GM12878 (cell line): ENCODE measurements around the gene HEATR3. TPM values are rescaled to one million over a fixed set of nuclear protein-coding genes. Genes with fewer than 3 reads are reported as not detected.

ENCODE experiments used
- CBFB ChIP-seq: IDR thresholded peaks from 2 replicates; pipeline ENCODE4 v1.6.1; 2016; ENCODE audit warnings: antibody characterized with exemption, low read depth
- CBX5 ChIP-seq: sonication (generic); IDR thresholded peaks from 2 replicates; pipeline ENCODE4 v1.6.1; 2016; ENCODE audit warnings: low read depth, moderate library complexity, mild to moderate bottlenecking, inconsistent platforms
- CEBPB ChIP-seq, 2 experiments: fragments of 150-350 bp in 1 of 2; IDR thresholded peaks; 2 replicates each; pipeline ENCODE4 v1.6.1; 2012 to 2014; ENCODE audit warnings: low read depth in 2 of 2, low read length in 2 of 2, borderline replicate concordance in 1 of 2, inconsistent platforms in 1 of 2
- CHD2 ChIP-seq: IDR thresholded peaks from 2 replicates; pipeline ENCODE4 v1.6.1; 2011; ENCODE audit warnings: low read depth, low read length, improper control_type of control experiment, borderline replicate concordance
- CREB1 ChIP-seq: IDR thresholded peaks from 2 replicates; pipeline ENCODE4 v1.6.1; 2012; ENCODE audit warnings: low read depth, mild to moderate bottlenecking, inconsistent platforms
- MXI1 ChIP-seq: fragments of 150-350 bp; IDR thresholded peaks from 2 replicates; pipeline ENCODE4 v1.6.1; 2011; ENCODE audit warnings: low read depth, mild to moderate bottlenecking, inconsistent platforms, low read length, improper control_type of control experiment
- NR2F1 ChIP-seq: fragments of 450-650 bp; conservative IDR thresholded peaks from 2 replicates; pipeline ENCODE4 v1.6.1; 2017; ENCODE audit warnings: mild to moderate bottlenecking
- SRF ChIP-seq, 2 experiments: IDR thresholded peaks; 2 replicates each; pipeline ENCODE4 v1.6.1; 2011; ENCODE audit warnings: low read depth in 2 of 2, low read length in 2 of 2, mild to moderate bottlenecking in 1 of 2, moderate library complexity in 1 of 2
- TARDBP ChIP-seq: IDR thresholded peaks from 2 replicates; pipeline ENCODE4 v1.6.1; 2016; ENCODE audit warnings: borderline replicate concordance
- TCF3 ChIP-seq: IDR thresholded peaks from 2 replicates; pipeline ENCODE4 v1.6.1; 2012; ENCODE audit warnings: low read depth, mild to moderate bottlenecking, low read length, borderline replicate concordance; ENCODE audit not compliant: insufficient read depth
- ZBED1 ChIP-seq: IDR thresholded peaks from 2 replicates; pipeline ENCODE4 v1.6.1; 2016; ENCODE audit warnings: borderline replicate concordance
- ZNF274 ChIP-seq: IDR thresholded peaks from one replicate; pipeline ENCODE4 v1.8.0; 2011; ENCODE audit not compliant: insufficient read length, insufficient read depth
- ZNF622 ChIP-seq: fragments of 450-650 bp; IDR thresholded peaks from 2 replicates; pipeline ENCODE4 v1.6.1; 2017; ENCODE audit warnings: mild to moderate bottlenecking, inconsistent platforms
- ZSCAN29 ChIP-seq: fragments of 450-650 bp; IDR thresholded peaks from 2 replicates; pipeline ENCODE4 v1.6.1; 2017; ENCODE audit warnings: mild to moderate bottlenecking, moderate library complexity
- polyA plus RNA-seq, 11 experiments: library from polyadenylated mRNA; depleted of rRNA in 4 of 11; unstranded in 6 of 11; stranded (reverse) in 5 of 11; fragments of >200 nt; fragmentation: Nextera tagmentation in 4 of 11; fragmentation: Illumina TruSeq in 1 of 11; extraction: Ambion mirVana in 4 of 11; extraction: Trizol in 1 of 11; gene quantifications; 1 replicate in 1 of 11; 2 replicates in 10 of 11; pipeline versions ENCODE4 v1.2.1 to v1.2.3, GENCODE V29; 2011 to 2016; ENCODE audit warnings: inconsistent platforms in 2 of 11, missing spikeins in 2 of 11, low read depth in 1 of 11
- total RNA-seq, 4 experiments: library from RNA; depleted of rRNA in 3 of 4; stranded (reverse); fragments of >200 nt in 3 of 4; fragmentation: Illumina TruSeq in 1 of 4; extraction: Trizol in 1 of 4; gene quantifications; 2 replicates each; pipeline versions ENCODE4 v1.2.1 to v1.2.3, GENCODE V29; 2013 to 2021
- TF ChIP-seq, protein P1 (sequence below): fragments of 450-650 bp; IDR thresholded peaks from 2 replicates; pipeline ENCODE4 v1.6.1; 2016; ENCODE audit warnings: mild to moderate bottlenecking, moderate library complexity, borderline replicate concordance
- TF ChIP-seq, protein P2 (sequence below): fragments of 450-650 bp; IDR thresholded peaks from 2 replicates; pipeline ENCODE4 v1.6.1; 2018; ENCODE audit warnings: borderline replicate concordance, mild to moderate bottlenecking; ENCODE audit not compliant: partially characterized antibody
- TF ChIP-seq, protein P3 (sequence below): fragments of 450-650 bp; IDR thresholded peaks from 2 replicates; pipeline ENCODE4 v1.6.1; 2017; ENCODE audit warnings: mild to moderate bottlenecking, low read depth, inconsistent platforms; ENCODE audit not compliant: poor library complexity, severe bottlenecking
- TF ChIP-seq, protein P4 (sequence below): fragments of 150-350 bp; IDR thresholded peaks from 2 replicates; pipeline ENCODE4 v1.6.1; 2014; ENCODE audit warnings: mild to moderate bottlenecking, low read depth, low read length

The HEATR3 gene
- total and polyA plus RNA-seq, 10 of the 15 experiments (the other 5 are each of a cell fraction or from before 2014, with no cell fraction given) = 1.5 to 30.0 (median 17.7) TPM

DNA sequence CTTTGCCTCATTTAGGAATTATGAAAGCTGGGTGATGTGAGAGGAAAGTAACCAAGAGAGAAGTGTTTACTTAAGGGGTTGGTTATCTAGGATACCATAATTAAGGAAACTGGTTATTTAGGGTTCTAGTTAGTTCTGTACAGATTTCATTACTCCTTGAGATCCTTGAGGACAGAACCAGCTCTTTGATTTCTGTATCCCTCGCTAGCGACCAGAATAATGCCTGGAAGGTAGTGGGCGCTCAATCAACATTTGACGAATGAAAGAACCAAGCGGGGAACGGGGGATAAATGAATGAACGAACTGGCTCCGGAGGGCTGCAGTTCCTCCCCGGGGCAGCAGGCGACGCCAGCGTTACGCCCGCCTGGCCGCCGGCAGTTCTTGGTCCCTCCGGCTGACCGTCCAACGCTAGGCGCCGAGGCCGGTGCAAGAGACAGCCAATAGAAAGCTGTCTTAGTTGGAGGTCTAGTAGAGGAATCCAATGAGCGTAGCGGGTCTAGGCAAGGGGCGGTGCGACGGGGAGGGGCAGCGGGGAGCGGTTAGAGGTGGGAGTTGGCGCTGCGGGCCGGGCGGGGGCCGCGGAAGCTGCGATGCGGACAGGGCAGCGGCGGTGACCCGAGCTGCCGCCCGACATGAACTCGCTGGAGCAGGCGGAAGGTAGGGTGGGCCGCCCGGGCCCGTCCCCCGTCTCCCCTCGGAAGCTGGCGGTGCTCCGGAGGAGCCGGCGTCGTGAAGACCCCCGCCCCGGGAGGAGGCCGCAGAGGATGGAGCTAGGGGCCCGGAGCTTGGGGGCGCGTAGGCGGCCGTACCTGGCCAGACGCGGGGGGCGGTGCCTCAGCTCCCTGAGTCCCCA lies 40.9 kb upstream of the HEATR3 start, which contains the start of gene CNEP1R1 (continued):
- TF ChIP-seq ZNF274 = no peak
- peak; percentile 62; the same call in 1 of the 2 replicates for TF ChIP-seq CBX5
- peak; percentile 92 for TF ChIP-seq NR2F1
- 0 out of 4 replicates have a peak, but pooled peaks of 1 of the 2 experiments have one; percentile 5 for TF ChIP-seq SRF (IDR thresholded peaks at IDR 0.05; ENCODE audit: low read depth in 2 of 2, low read length in 2 of 2)
- TF ChIP-seq CHD2 = peak; percentile 94
- TF ChIP-seq ZBED1 = no peak
- TF ChIP-seq CREB1 = peak; percentile 73
- TF ChIP-seq TARDBP = no peak
- peak; percentile 82; the same call in 1 of the 2 replicates for TF ChIP-seq CBFB
- no peak for TF ChIP-seq CEBPB (IDR thresholded peaks at IDR 0.05; ENCODE audit: borderline replicate concordance in 1 of 2, low read depth in 2 of 2, low read length in 2 of 2)
- no peak for TF ChIP-seq ZNF622
- no peak for TF ChIP-seq MXI1
- TF ChIP-seq, protein P1, sequence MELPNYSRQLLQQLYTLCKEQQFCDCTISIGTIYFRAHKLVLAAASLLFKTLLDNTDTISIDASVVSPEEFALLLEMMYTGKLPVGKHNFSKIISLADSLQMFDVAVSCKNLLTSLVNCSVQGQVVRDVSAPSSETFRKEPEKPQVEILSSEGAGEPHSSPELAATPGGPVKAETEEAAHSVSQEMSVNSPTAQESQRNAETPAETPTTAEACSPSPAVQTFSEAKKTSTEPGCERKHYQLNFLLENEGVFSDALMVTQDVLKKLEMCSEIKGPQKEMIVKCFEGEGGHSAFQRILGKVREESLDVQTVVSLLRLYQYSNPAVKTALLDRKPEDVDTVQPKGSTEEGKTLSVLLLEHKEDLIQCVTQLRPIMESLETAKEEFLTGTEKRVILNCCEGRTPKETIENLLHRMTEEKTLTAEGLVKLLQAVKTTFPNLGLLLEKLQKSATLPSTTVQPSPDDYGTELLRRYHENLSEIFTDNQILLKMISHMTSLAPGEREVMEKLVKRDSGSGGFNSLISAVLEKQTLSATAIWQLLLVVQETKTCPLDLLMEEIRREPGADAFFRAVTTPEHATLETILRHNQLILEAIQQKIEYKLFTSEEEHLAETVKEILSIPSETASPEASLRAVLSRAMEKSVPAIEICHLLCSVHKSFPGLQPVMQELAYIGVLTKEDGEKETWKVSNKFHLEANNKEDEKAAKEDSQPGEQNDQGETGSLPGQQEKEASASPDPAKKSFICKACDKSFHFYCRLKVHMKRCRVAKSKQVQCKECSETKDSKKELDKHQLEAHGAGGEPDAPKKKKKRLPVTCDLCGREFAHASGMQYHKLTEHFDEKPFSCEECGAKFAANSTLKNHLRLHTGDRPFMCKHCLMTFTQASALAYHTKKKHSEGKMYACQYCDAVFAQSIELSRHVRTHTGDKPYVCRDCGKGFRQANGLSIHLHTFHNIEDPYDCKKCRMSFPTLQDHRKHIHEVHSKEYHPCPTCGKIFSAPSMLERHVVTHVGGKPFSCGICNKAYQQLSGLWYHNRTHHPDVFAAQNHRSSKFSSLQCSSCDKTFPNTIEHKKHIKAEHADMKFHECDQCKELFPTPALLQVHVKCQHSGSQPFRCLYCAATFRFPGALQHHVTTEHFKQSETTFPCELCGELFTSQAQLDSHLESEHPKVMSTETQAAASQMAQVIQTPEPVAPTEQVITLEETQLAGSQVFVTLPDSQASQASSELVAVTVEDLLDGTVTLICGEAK = peak; percentile 27; the same call in 1 of the 2 replicates
- TF ChIP-seq, protein P2, sequence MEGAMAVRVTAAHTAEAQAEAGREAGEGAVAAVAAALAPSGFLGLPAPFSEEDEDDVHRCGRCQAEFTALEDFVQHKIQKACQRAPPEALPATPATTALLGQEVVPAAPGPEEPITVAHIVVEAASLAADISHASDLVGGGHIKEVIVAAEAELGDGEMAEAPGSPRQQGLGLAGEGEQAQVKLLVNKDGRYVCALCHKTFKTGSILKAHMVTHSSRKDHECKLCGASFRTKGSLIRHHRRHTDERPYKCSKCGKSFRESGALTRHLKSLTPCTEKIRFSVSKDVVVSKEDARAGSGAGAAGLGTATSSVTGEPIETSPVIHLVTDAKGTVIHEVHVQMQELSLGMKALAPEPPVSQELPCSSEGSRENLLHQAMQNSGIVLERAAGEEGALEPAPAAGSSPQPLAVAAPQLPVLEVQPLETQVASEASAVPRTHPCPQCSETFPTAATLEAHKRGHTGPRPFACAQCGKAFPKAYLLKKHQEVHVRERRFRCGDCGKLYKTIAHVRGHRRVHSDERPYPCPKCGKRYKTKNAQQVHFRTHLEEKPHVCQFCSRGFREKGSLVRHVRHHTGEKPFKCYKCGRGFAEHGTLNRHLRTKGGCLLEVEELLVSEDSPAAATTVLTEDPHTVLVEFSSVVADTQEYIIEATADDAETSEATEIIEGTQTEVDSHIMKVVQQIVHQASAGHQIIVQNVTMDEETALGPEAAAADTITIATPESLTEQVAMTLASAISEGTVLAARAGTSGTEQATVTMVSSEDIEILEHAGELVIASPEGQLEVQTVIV = peak; percentile 75
- TF ChIP-seq, protein P3, sequence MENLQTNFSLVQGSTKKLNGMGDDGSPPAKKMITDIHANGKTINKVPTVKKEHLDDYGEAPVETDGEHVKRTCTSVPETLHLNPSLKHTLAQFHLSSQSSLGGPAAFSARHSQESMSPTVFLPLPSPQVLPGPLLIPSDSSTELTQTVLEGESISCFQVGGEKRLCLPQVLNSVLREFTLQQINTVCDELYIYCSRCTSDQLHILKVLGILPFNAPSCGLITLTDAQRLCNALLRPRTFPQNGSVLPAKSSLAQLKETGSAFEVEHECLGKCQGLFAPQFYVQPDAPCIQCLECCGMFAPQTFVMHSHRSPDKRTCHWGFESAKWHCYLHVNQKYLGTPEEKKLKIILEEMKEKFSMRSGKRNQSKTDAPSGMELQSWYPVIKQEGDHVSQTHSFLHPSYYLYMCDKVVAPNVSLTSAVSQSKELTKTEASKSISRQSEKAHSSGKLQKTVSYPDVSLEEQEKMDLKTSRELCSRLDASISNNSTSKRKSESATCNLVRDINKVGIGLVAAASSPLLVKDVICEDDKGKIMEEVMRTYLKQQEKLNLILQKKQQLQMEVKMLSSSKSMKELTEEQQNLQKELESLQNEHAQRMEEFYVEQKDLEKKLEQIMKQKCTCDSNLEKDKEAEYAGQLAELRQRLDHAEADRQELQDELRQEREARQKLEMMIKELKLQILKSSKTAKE = no peak
- no peak for TF ChIP-seq TCF3
- TF ChIP-seq, protein P4, sequence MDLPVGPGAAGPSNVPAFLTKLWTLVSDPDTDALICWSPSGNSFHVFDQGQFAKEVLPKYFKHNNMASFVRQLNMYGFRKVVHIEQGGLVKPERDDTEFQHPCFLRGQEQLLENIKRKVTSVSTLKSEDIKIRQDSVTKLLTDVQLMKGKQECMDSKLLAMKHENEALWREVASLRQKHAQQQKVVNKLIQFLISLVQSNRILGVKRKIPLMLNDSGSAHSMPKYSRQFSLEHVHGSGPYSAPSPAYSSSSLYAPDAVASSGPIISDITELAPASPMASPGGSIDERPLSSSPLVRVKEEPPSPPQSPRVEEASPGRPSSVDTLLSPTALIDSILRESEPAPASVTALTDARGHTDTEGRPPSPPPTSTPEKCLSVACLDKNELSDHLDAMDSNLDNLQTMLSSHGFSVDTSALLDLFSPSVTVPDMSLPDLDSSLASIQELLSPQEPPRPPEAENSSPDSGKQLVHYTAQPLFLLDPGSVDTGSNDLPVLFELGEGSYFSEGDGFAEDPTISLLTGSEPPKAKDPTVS = 0 out of 2 replicates have a peak, but pooled peaks have one; percentile 45
- peak; percentile 54; the same call in 1 of the 2 replicates for TF ChIP-seq ZSCAN29
- TF ChIP-seq, all 136 proteins: peak for 55
